NK-92 treated with Interleukin-12 subunit alpha and Interleukin-12 subunit beta, amount 100 ng/mL, for 24 hours (cell line): ENCODE results near the gene RUNX3.
A peak's percentile ranks its signal among the peaks of the same experiment; 100 is the strongest.

ENCODE experiments used
- DNase-seq: peaks from one replicate; lab custom pipeline; 2025; lab: John Stamatoyannopoulos, UW

The RUNX3 gene

GRCh38 chr1:24929398-24930259 lies 447 bp downstream of the RUNX3 start:
- peak; percentile 67 for DNase-seq

DNA sequence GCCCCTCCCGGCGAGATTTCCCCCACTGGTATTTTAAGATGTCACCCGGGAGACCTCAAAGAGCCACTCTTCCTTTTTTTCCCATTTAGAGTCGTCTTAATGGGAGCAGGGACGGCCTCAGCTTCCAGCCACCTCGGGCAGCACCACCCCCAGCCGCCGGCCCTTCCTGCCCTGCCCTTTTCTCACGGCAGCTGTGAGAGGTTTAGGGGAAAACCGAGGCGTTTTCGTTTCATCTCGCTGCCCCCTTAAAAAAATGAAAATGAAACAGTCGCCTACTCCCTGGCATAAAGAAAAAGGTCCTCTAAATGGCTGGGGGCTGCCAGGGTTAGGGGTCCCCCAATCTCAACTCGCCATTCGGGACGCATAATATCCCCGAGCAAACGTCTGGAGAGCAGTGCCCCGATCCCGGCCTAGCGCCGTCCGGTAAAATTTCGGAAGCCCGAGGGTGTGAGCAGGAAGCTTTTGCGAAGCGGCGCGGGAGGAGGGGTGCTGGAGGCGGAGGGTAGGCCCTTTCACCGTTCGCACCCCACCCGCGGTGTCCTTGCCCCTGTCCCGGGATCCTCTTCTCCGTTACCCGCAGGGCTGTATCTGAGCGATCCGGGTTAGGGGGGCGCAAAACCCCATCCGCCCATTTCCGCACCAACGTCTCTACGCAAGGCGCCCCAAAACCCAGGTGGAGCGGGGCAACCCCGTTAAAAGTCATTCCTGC lies 1.2 kb downstream of the RUNX3 start:
- DNase-seq = peak; percentile 67

GRCh38 chr1:24927988-24928688 lies 1.9 kb downstream of the RUNX3 start:
- no peak for DNase-seq

DNA sequence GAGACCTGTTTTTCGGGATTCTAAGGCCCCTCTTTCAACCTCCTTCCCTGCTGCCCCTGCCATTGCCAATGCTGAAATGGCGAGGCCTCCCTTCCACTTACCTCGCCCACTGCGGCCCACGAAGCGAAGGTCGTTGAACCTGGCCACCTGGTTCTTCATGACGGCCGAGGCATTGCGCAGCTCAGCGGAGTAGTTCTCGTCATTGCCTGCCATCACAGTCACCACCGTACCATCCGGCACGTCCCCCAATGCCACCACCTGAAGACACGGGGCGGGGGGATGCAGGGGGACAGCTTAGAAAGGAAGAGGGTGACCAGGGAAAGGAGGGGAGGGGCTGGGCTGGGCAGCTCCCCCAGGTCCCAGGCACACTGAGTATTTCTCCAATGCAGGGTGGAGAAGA lies 2.6 kb downstream of the RUNX3 start:
- no peak for DNase-seq

DNA sequence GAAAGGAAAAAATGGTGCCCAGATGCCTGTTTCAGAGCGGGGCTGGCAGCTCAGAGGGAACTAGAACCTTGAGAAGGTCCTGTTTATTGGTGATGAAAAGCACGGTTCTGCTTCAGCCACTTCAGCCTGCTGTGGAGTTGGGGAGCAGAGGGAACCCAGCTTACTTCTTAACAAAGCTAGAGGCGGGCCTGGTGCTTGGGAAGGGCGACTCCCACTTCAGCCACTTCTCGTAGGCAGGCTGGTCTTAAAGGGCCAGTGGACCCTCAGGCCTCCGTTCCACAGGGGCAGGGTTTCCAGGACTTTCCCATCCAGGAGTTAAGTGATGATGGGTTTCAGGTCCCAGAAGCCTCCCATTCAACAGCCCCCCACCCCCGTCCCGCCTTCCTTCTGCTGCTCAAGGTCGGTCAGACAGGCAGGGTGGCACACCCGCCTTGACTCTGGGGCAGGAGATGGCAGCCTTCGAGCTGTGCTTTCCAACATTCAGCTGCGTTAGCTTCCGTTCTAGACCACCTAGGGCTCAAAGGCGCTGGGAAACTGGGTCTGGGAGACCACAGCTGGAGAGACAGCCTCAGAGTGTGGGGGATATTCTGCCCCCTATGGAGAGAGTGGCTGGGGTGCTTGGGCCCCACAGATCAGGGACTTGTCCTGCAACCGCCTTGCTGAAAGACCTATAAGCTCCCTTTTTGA lies 3.4 kb downstream of the RUNX3 start:
- DNase-seq = no peak

GRCh38 chr1:24925963-24926362 lies 4.1 kb downstream of the RUNX3 start:
- no peak for DNase-seq

GRCh38 chr1:24925082-24925779 lies 4.8 kb downstream of the RUNX3 start:
- peak; percentile 77 for DNase-seq

GRCh38 chr1:24923485-24924113 lies 6.5 kb downstream of the RUNX3 start:
- no peak for DNase-seq

DNA sequence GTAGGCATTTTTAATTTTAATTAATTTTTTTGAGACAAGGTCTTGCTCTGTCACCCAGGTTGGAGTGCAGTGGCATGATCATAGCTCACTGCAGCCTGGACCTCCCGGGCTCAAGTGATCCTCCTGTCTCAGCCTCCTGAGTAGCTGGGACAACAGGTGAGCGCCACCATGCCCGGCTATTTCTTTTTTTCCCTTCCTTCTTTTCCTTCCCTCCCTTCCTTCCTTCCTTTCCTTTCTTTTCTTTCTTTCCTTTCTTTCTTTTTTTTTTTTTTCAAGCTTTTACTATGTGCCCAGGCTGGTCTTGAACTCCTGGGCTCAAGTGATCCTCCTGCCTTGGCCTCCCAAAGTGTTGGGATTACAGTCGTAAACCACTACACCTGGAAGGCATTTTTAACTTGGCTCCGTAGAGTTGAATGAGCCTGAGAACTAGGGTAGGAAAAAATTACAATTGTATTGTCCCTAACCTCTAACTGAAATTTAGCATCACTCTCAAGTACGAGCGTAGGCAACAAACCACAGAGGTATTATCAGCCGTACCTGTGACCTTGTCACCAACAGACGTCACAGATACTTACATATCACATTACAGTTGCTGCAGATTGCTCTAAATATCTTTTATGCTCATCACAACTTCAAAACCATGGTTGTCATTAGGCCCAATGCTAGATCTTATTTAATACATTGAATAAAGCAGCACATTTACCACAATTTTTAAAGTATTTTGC lies 8.0 kb downstream of the RUNX3 start:
- no peak for DNase-seq

- no peak for DNase-seq
Measured at GRCh38 chr1:24921412-24921811, 8.7 kb downstream of the RUNX3 start.

DNA sequence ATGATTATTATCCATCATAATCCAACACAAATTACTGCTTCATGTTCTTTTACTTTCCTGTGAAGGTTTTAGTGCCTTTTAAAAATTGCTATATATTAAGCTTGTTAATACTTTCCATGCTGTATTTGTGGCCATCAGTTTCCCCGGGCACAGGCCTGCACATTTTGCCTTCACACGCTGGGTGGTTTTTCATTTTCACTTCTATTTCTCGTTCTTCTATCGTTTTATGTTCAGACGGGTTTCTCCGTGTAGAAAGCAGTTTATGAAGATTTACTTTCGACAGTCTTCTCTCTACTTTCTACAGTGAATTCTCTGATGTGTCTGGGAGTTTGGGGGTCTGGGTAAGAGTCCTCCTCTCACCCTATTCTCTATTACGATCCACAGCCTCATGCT lies 9.5 kb downstream of the RUNX3 start:
- DNase-seq = no peak

DNA sequence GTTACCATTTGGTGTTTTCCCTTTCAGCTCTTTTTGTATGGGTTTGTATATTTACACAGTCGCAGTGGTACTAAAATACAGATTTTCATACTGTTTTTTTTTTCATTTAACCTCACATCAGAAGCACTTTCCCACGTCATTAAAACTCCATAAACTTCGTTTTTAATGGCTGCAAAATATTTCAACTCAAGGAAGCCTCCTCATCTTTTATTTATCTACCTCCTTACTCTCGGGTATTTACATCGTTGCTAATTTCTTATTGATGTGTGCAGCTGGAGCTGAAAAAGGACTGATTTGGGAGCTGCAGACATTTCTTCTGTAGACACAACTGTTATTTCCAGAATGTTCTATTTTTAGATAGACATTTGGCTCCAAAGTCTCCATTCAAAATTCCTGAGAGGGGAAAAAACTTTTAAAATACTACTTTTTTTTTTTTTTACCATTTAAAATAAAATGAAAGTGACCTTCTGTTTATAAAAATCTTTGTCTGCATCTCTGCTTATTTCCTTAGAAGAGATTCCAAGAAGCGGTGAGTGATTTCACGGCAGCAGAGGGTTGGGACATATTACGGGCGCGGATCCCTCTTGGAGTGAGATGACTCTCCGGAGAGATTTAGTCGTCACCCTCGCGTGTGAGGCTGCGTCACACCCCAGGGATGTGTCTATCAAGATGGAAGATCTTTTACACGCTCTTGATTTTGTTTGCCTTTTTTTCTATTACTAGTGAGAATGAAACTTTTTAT lies 10.1 kb downstream of the RUNX3 start:
- DNase-seq = no peak

GRCh38 chr1:24918995-24919605 lies 11.0 kb downstream of the RUNX3 start:
- DNase-seq = no peak

GRCh38 chr1:24918370-24918769 lies 11.7 kb downstream of the RUNX3 start:
- no peak for DNase-seq

DNA sequence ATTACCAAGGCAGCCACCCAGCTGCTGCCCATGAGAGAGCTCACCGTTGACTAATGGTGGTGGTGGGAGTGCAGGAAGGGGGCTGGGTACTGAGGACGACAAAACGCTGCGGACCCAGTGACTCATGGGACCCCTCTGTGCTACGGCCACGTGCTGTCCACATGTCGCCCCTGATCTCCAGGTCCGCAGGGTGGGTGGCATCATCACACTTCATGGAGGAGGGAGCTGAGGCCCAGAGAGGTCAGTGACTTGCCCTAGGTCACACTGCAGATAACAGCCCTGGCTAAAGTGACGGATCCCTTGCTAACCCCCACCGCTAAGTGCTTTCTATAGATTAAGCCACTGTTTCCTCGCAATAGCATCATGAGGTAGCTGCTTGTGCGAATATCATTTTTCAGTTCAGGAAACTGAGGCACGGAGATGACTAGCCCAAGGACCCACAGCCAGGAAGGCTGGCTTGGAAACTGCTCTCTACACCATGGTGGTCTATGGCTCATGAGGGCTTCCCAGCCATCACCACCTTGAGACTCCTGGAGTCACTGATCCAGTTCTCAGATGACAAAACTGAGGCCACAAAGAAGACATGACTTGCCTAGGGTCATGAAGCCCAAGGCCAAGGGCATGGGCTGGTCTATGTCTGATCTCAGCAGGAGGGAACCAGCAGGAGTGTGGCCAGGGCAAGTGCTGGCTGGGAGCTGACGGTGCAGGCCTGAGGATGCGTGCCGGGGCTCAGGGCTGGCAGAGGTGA lies 12.6 kb downstream of the RUNX3 start:
- DNase-seq = no peak

GRCh38 chr1:24915816-24916602 lies 14.1 kb downstream of the RUNX3 start:
- DNase-seq = no peak

GRCh38 chr1:24914226-24915069 lies 15.6 kb downstream of the RUNX3 start:
- no peak for DNase-seq
